HepG2 (cell line): Measurements from ENCODE around the gene CCDC85C. TPM values are rescaled to one million over a fixed set of nuclear protein-coding genes. Genes with fewer than 3 reads are reported as not detected.

Experiments
- ZBTB40 ChIP-seq, 2 experiments: fragments of 450-650 bp in 1 of 2; sonication (generic) in 1 of 2; formaldehyde crosslinking in 1 of 2; IDR thresholded peaks; 2 replicates each; pipeline versions ENCODE4 v1.6.1 to v1.8.0; 2016 to 2022; ENCODE audit warnings: antibody characterized with exemption in 1 of 2, mild to moderate bottlenecking in 1 of 2, missing genetic modification reagents in 1 of 2
- ZGPAT ChIP-seq: IDR thresholded peaks from 2 replicates; pipeline ENCODE4 v1.6.1; 2016; ENCODE audit warnings: mild to moderate bottlenecking
- ZMAT5 ChIP-seq: sonication (generic); formaldehyde crosslinking; IDR thresholded peaks from 2 replicates; pipeline ENCODE4 v1.5.0; 2020; ENCODE audit warnings: mild to moderate bottlenecking, low read depth, missing genetic modification reagents, borderline replicate concordance
- polyA plus RNA-seq, 8 experiments: library from polyadenylated mRNA; depleted of rRNA in 3 of 8; stranded (reverse) in 7 of 8; unstranded in 1 of 8; fragments of >200 nt; fragmentation: Illumina TruSeq in 4 of 8; extraction: Trizol in 4 of 8; gene quantifications; 2 replicates each; pipeline versions ENCODE4 v1.2.1 to v1.2.3, GENCODE V29; 2011 to 2016; ENCODE audit warnings: low read depth in 4 of 8, missing spikeins in 1 of 8, mixed read lengths in 1 of 8; ENCODE audit not compliant: insufficient read depth in 1 of 8
- total RNA-seq, 5 experiments: library from RNA; depleted of rRNA; stranded (reverse); fragments of >200 nt; fragmentation: Illumina TruSeq; extraction: Trizol; gene quantifications; 2 replicates each; pipeline ENCODE4 v1.2.3, GENCODE V29; 2016; ENCODE audit warnings: low read depth in 1 of 5

The CCDC85C gene
- total and polyA plus RNA-seq, 2 of the 13 experiments (the other 11 are each of a cell fraction or from before 2014, with no cell fraction given) = 18.8 to 43.8 TPM

- no peak for TF ChIP-seq ZMAT5
- no peak for TF ChIP-seq ZGPAT (CRISPR knock-in tag)
- TF ChIP-seq ZBTB40 (IDR thresholded peaks at IDR 0.05) = no peak
- no peak for TF ChIP-seq ZBTB40 (CRISPR knock-in tag; IDR thresholded peaks at IDR 0.05)
- TF ChIP-seq, all 625 proteins: peak for 23
Observed at GRCh38 chr14:99601361-99601831, 2.6 kb downstream of the CCDC85C start (continued).
